ENCODE results near the gene DAAM2. TPM values are rescaled to one million over a fixed set of nuclear protein-coding genes. Genes with fewer than 3 reads are reported as not detected.

DAAM2 gene
- total RNA-seq, 1 experiment from 2014 or later: 1.6 TPM

GRCh38 chr6:39950125-39950720 lies 158.0 kb downstream of the DAAM2 start:
- DNase-seq (ENCODE audit: low read depth): no peak

DNA sequence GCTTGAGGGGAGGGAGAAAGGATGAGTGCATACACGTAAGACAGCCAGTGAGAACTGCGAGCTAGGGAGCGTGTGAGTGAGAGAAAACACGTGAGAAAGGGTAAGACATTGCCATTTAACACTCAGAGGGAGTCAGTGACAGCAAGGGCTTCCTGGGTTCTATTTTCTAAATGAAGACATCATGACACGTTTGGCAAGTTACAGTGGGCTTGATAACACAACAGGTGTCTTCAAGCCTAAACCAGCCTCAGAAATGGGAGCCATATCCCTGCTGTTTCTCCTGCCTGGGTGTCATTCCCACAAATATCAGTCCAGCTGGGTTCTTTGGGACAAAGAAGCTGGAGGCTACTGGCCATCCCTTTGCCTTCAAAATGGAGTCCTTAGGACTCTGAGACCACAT lies 159.0 kb downstream of the DAAM2 start:
- no peak for DNase-seq (ENCODE audit: low read depth)

- no peak for DNase-seq (ENCODE audit: low read depth)
Observed at GRCh38 chr6:39951716-39952115, 159.5 kb downstream of the DAAM2 start.

- DNase-seq (ENCODE audit: low read depth): no peak
Observed at GRCh38 chr6:39952167-39952566, 160.0 kb downstream of the DAAM2 start.

- no peak for DNase-seq (ENCODE audit: low read depth)
Observed at GRCh38 chr6:39953076-39953618, 161.0 kb downstream of the DAAM2 start.

Other genes starting within 250 kb of the DAAM2 start
- gene KIF6, start 67.0 kb upstream of the DAAM2 start, total RNA-seq (2014; rRNA removed; shearing (Covaris generic)): 0.33 and 2.9 TPM in 2 replicates
- gene MOCS1, start 142.1 kb downstream of the DAAM2 start, total RNA-seq (2014; rRNA removed; shearing (Covaris generic)): 16.9 and 22.7 TPM in 2 replicates